HepG2 (cell line): Measurements from ENCODE around the gene PHEX. TPM values are rescaled to one million over a fixed set of nuclear protein-coding genes. Genes with fewer than 3 reads are reported as not detected.

Source experiments
- ATAC-seq: fragments of 200-7000 bp; cut with Tn5 transposase; 3 replicates; pipeline ENCODE4 v1.9.1; 2020; ENCODE audit warnings: mild to moderate bottlenecking, moderate library complexity
- BruUV-seq: library from RNA; stranded (reverse); fragments of 400-500 nt; replicated peaks from 2 replicates; lab custom pipeline; 2021; lab: Mats Ljungman, UMichigan
- CTCF ChIA-PET: fragments of 300-600 bp; formaldehyde crosslinking; extraction: SDS; loops from one replicate; lab custom pipeline; 2021; ENCODE audit warnings: low total read pairs, inconsistent platforms, low intra/inter-chr PET ratio; lab: Yijun Ruan, JAX
- POLR2A ChIA-PET: fragments of 350-600 bp; sonication (Branson Sonifier 250); formaldehyde crosslinking; loops from one replicate; lab custom pipeline; 2020; ENCODE audit warnings: antibody characterized with exemption, inconsistent platforms; lab: Yijun Ruan, JAX
- DNase-seq: peaks from one replicate; pipeline ENCODE4 v3.0.0-alpha.2; 2015; ENCODE audit warnings: low spot score
- FAIRE-seq: peaks from 3 replicates; lab custom pipeline; 2011; peaks lifted over from hg19 to GRCh38; lab: Jason Lieb, UNC
- H2AFZ ChIP-seq: one replicate; pipeline ENCODE4 v1.6.1; 2011; ENCODE audit warnings: low read length, inconsistent platforms
- H3K27ac ChIP-seq: fragments of 300-600 bp; 3 replicates; pipeline ENCODE4 v1.8.0; 2011; ENCODE audit warnings: mixed run types, mild to moderate bottlenecking, mixed read lengths, low read length, inconsistent platforms; ENCODE audit not compliant: insufficient read depth; ENCODE audit errors: extremely low read length
- H3K27me3 ChIP-seq, 2 experiments: fragments of 200-600 bp in 1 of 2; 2 replicates in 1 of 2; 3 replicates in 1 of 2; pipeline versions ENCODE4 v1.6.0 to v1.8.0; 2011; ENCODE audit warnings: low read length in 2 of 2, mild to moderate bottlenecking in 2 of 2, moderate library complexity in 2 of 2, inconsistent platforms in 1 of 2; ENCODE audit not compliant: insufficient read depth in 2 of 2, control insufficient read depth in 1 of 2
- H3K36me3 ChIP-seq, 2 experiments: fragments of 200-600 bp in 1 of 2; replicated peaks in 1 of 2; 2 replicates in 1 of 2; 3 replicates in 1 of 2; pipeline versions ENCODE4 v1.5.1 to v1.8.0; 2011; ENCODE audit warnings: low read length in 2 of 2, inconsistent platforms in 1 of 2; ENCODE audit not compliant: insufficient read depth in 2 of 2, control insufficient read depth in 1 of 2
- H3K4me1 ChIP-seq: 2 replicates; pipeline ENCODE4 v1.5.1; 2012; ENCODE audit warnings: low read length, inconsistent platforms; ENCODE audit not compliant: insufficient read depth
- H3K4me2 ChIP-seq: 2 replicates; pipeline ENCODE4 v1.6.0; 2011; ENCODE audit warnings: low read depth, low read length, inconsistent platforms
- H3K4me3 ChIP-seq, 3 experiments: fragments of 200-600 bp in 1 of 3; sonication (generic), shearing (Covaris generic) in 1 of 3; replicated peaks in 1 of 3; 2 replicates each; pipeline ENCODE4 v1.5.1; 2011 to 2016; ENCODE audit warnings: low read length in 3 of 3, inconsistent platforms in 2 of 3, low read depth in 2 of 3, mild to moderate bottlenecking in 2 of 3, control low read depth in 1 of 3, mixed read lengths in 1 of 3; ENCODE audit not compliant: insufficient read depth in 1 of 3
- H3K79me2 ChIP-seq: one replicate; pipeline ENCODE4 v1.6.1; 2011; ENCODE audit warnings: low read length, inconsistent platforms; ENCODE audit not compliant: insufficient read depth
- H3K9ac ChIP-seq: 2 replicates; pipeline ENCODE4 v1.6.0; 2011; ENCODE audit warnings: mild to moderate bottlenecking, low read depth, low read length, inconsistent platforms; ENCODE audit not compliant: insufficient read depth
- H3K9me3 ChIP-seq: 2 replicates; pipeline ENCODE4 v1.5.1; 2012; ENCODE audit warnings: mild to moderate bottlenecking, low read length
- H4K20me1 ChIP-seq: 2 replicates; pipeline ENCODE4 v1.6.0; 2011; ENCODE audit warnings: inconsistent platforms, mild to moderate bottlenecking, low read length, moderate library complexity; ENCODE audit not compliant: insufficient read depth
- ATF2 ChIP-seq: sonication (generic); formaldehyde crosslinking; IDR thresholded peaks from 2 replicates; pipeline ENCODE4 v1.4.0; 2020; ENCODE audit warnings: missing genetic modification reagents
- CENPX ChIP-seq: sonication (generic); formaldehyde crosslinking; IDR thresholded peaks from 2 replicates; pipeline ENCODE4 v1.9.0; 2021; ENCODE audit warnings: mild to moderate bottlenecking, missing genetic modification reagents, moderate library complexity
- DNMT3B ChIP-seq: conservative IDR thresholded peaks from 2 replicates; pipeline ENCODE4 v1.6.1; 2016; ENCODE audit warnings: missing biosample characterization, control low read depth
- FOXO4 ChIP-seq: sonication (generic); formaldehyde crosslinking; conservative IDR thresholded peaks from 2 replicates; pipeline ENCODE4 v1.8.1; 2023; ENCODE audit warnings: missing genetic modification reagents
- HNRNPL ChIP-seq: fragments of 200-400 bp; formaldehyde crosslinking; IDR thresholded peaks from 2 replicates; pipeline ENCODE4 v1.6.1; 2017; ENCODE audit warnings: mild to moderate bottlenecking, low read depth, low read length
- LRRFIP1 ChIP-seq: sonication (generic); formaldehyde crosslinking; conservative IDR thresholded peaks from 2 replicates; pipeline ENCODE4 v1.4.0; 2020; ENCODE audit warnings: missing genetic modification reagents
- NR2F6 ChIP-seq, 2 experiments: IDR thresholded peaks; 2 replicates each; pipeline ENCODE4 v1.6.1; 2016; ENCODE audit warnings: antibody characterized with exemption in 1 of 2, mild to moderate bottlenecking in 1 of 2
- SP140L ChIP-seq: sonication (generic); formaldehyde crosslinking; IDR thresholded peaks from 2 replicates; pipeline ENCODE4 v1.4.0; 2020; ENCODE audit warnings: missing genetic modification reagents, borderline replicate concordance
- ZBTB42 ChIP-seq: sonication (generic); formaldehyde crosslinking; IDR thresholded peaks from 2 replicates; pipeline ENCODE4 v1.5.0; 2020; ENCODE audit warnings: mild to moderate bottlenecking, missing genetic modification reagents
- ZBTB49 ChIP-seq: sonication (generic); formaldehyde crosslinking; IDR thresholded peaks from 2 replicates; pipeline ENCODE4 v1.4.0; 2020; ENCODE audit warnings: missing genetic modification reagents, borderline replicate concordance
- ZNF282 ChIP-seq: fragments of 450-650 bp; IDR thresholded peaks from 2 replicates; pipeline ENCODE4 v1.6.1; 2018; ENCODE audit not compliant: partially characterized antibody
- ZNF496 ChIP-seq: sonication (generic); formaldehyde crosslinking; IDR thresholded peaks from 2 replicates; pipeline ENCODE4 v1.8.1; 2023; ENCODE audit warnings: mild to moderate bottlenecking, moderate library complexity, missing genetic modification reagents; ENCODE audit not compliant: insufficient replicate concordance
- ZNF768 ChIP-seq: sonication (generic); formaldehyde crosslinking; IDR thresholded peaks from 2 replicates; pipeline ENCODE4 v1.4.0; 2020; ENCODE audit warnings: missing genetic modification reagents
- WGBS: methylation state at CpG from one replicate; pipeline ENCODE4 v1.1.6; 2017; ENCODE audit warnings: low lambda C conversion rate; 5-methylcytosine and 5-hydroxymethylcytosine counted together
- in situ Hi-C: cut with HindIII; loops from 2 replicates; pipeline ENCODE4 v1.10.0; 2017; ENCODE audit warnings: low pct_unique_long_range_greater_than_20kb; ENCODE audit not compliant: extremely low pct_ligation_motif_present
- intact Hi-C: fragments of 100-400 bp; cut with micrococcal nuclease; formaldehyde crosslinking; loops from one replicate; pipeline ENCODE4 v1.10.0; 2022; ENCODE audit not compliant: unreplicated experiment
- polyA plus RNA-seq, 8 experiments: library from polyadenylated mRNA; depleted of rRNA in 3 of 8; stranded (reverse) in 7 of 8; unstranded in 1 of 8; fragments of >200 nt; fragmentation: Illumina TruSeq in 4 of 8; extraction: Trizol in 4 of 8; gene quantifications; 2 replicates each; pipeline versions ENCODE4 v1.2.1 to v1.2.3, GENCODE V29; 2011 to 2016; ENCODE audit warnings: low read depth in 4 of 8, missing spikeins in 1 of 8, mixed read lengths in 1 of 8; ENCODE audit not compliant: insufficient read depth in 1 of 8
- total RNA-seq, 5 experiments: library from RNA; depleted of rRNA; stranded (reverse); fragments of >200 nt; fragmentation: Illumina TruSeq; extraction: Trizol; gene quantifications; 2 replicates each; pipeline ENCODE4 v1.2.3, GENCODE V29; 2016; ENCODE audit warnings: low read depth in 1 of 5
- TF ChIP-seq, protein P1 (sequence below): sonication (generic); formaldehyde crosslinking; IDR thresholded peaks from 2 replicates; pipeline ENCODE4 v1.8.1; 2023; ENCODE audit warnings: mild to moderate bottlenecking, missing genetic modification reagents

PHEX gene
- total and polyA plus RNA-seq, 2 of the 13 experiments (the other 11 are each of a cell fraction or from before 2014, with no cell fraction given) = 0.01 to 0.27 TPM

GRCh38 chrX:22004866-22005265 lies 27.3 kb upstream of the PHEX start (continued):
- TF ChIP-seq ZBTB49 (no peak), CENPX (CRISPR knock-in tag) (no peak), NR2F6 (IDR thresholded peaks at IDR 0.05) (no peak), NR2F6 (CRISPR knock-in tag; IDR thresholded peaks at IDR 0.05) (no peak)

DNA sequence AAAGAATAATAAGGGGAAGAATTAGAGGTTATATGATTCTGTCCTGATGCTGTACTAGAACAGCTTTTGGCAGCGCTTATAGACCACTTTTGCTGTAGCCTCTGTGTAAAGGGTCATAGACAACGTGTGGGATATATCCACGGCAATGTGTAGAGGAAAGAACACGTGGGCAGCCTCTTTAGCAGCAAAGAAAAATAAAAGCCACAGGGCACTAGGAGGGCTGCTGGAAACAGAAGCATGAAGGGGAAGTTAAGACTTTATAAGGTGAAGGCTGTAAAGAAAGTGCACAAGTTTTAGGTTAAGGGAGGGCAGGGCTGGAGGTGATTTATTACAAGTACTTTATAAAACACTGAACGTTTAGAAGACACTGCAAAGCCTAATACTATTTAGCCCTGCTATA lies 20.1 kb upstream of the PHEX start:
- 78% methylated on average over 5 of the region's 5 CpGs for WGBS
- CTCF ChIA-PET = no interaction called here
- TF ChIP-seq ZBTB42 (CRISPR knock-in tag) (no peak), HNRNPL (no peak), FOXO4 (CRISPR knock-in tag) (no peak), ZNF496 (no peak), DNMT3B (no peak), ZNF768 (CRISPR knock-in tag) (no peak), ATF2 (CRISPR knock-in tag) (no peak), ZNF282 (no peak), SP140L (CRISPR knock-in tag) (no peak), LRRFIP1 (CRISPR knock-in tag) (no peak)
- TF ChIP-seq, protein P1, sequence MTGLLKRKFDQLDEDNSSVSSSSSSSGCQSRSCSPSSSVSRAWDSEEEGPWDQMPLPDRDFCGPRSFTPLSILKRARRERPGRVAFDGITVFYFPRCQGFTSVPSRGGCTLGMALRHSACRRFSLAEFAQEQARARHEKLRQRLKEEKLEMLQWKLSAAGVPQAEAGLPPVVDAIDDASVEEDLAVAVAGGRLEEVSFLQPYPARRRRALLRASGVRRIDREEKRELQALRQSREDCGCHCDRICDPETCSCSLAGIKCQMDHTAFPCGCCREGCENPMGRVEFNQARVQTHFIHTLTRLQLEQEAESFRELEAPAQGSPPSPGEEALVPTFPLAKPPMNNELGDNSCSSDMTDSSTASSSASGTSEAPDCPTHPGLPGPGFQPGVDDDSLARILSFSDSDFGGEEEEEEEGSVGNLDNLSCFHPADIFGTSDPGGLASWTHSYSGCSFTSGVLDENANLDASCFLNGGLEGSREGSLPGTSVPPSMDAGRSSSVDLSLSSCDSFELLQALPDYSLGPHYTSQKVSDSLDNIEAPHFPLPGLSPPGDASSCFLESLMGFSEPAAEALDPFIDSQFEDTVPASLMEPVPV (CRISPR knock-in tag) = no peak

More for the DNA sequence above, 20.1 kb upstream of the PHEX start:
- no peak overlapping the region for H3K4me2 ChIP-seq
- H3K79me2 ChIP-seq = no peaks in the 10 kb centered on the region
- H3K27me3 ChIP-seq = no peaks in the 10 kb centered on the region
- no peaks in the 10 kb centered on the region for H3K9me3 ChIP-seq
- no peak for DNase-seq
- ATAC-seq = no peak
- POLR2A ChIA-PET = no interaction called here
- in situ Hi-C loops = no loop called here
- H3K4me3 ChIP-seq = no peak overlapping the region
- intact Hi-C loops = no loop called here
- H3K27ac ChIP-seq = no peak overlapping the region
- H2AFZ ChIP-seq = no peak overlapping the region
- no peaks in the 10 kb centered on the region for H4K20me1 ChIP-seq
- no peak for FAIRE-seq
- no peak overlapping the region for H3K9ac ChIP-seq
- BruUV-seq = no TSS peak
- H3K36me3 ChIP-seq = no peaks in the 10 kb centered on the region
- H3K4me1 ChIP-seq = peaks cover 7% of the 10 kb centered on the region; the same call in 1 of the 2 replicates
